ENCODE results near the gene SCRN2. TPM values are rescaled to one million over a fixed set of nuclear protein-coding genes. Genes with fewer than 3 reads are reported as not detected.
A peak's percentile ranks its signal among the peaks of the same experiment; 100 is the strongest.

Gene SCRN2
- total RNA-seq, 6 experiments from 2014 or later, result 33.9 to 46.6 (median 39.1) TPM

GRCh38 chr17:47815106-47815918, 25.8 kb downstream of the SCRN2 start:
- no peak for DNase-seq
- Mint-ChIP-seq H3K4me1 (ENCODE audit: low read depth) (peaks cover 10% of the 10 kb centered on the region), H3K4me3 (no peak overlapping the region), H3K36me3 (ENCODE audit: low read depth) (peaks cover 9% of the 10 kb centered on the region), H3K27ac (no peak overlapping the region), H3K9me3 (no peaks in the 10 kb centered on the region), H3K27me3 (ENCODE audit: insufficient read depth) (peaks cover 4% of the 10 kb centered on the region)
- TF ChIP-seq CTCF (IDR thresholded peaks at IDR 0.05), result no peak

DNA sequence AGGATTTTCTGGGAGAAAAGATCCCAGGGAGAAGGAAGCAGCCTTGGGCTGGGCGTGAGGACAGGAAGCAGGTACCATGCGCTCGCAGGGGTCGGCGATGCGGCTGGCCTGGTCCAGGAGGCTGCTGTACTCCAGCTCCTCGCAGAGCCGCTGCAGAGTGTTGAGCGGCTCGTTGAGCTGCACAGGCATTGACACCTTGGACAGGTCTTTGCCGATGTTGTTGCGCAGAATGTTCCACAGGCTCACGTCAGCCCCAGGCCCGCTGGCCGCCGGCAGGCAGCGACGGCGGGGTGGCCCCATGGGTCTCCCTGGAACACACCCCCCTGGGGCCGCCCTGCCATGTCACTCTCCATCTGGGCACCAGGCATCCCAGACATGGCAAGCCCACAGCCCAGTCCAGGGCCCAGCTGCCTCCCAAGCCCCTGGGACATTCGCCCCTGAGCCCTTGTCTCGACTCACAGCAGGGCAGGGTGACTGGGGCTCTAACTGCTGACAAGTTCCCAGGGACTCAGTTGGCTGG, 27.5 kb downstream of the SCRN2 start:
- Mint-ChIP-seq H3K9me3 (no peaks in the 10 kb centered on the region), H3K27ac (no peak overlapping the region), H3K4me3 (no peak overlapping the region), H3K27me3 (ENCODE audit: insufficient read depth) (peaks cover 4% of the 10 kb centered on the region), H3K4me1 (ENCODE audit: low read depth) (peaks cover 16% of the 10 kb centered on the region), H3K36me3 (ENCODE audit: low read depth) (peaks cover 9% of the 10 kb centered on the region)
- DNase-seq, result no peak
- no peak for TF ChIP-seq CTCF (IDR thresholded peaks at IDR 0.05)

DNA sequence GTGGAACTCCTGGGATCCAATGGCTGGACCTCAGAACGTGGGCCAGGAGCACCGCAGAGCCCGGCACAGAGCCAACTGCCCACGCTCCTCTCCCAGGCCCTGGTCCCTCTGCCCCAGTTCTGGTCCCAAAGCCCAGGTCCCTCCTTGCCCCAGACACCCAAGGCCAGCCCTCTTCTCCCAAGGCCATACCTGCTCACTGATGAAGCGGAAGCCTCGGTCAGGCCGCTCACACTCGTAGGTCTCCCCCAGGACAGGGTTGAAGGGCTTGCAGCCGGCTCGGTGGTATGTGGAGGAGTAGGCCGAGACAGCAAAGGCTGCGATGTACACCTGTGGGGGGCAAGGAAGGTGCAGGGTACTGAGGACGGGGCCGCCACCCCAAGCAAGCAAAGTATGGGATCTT, 28.0 kb downstream of the SCRN2 start:
- peaks cover 16% of the 10 kb centered on the region for H3K4me1 Mint-ChIP-seq (ENCODE audit: low read depth)
- H3K4me3 Mint-ChIP-seq, result no peak overlapping the region
- no peaks in the 10 kb centered on the region for H3K9me3 Mint-ChIP-seq
- H3K27me3 Mint-ChIP-seq (ENCODE audit: insufficient read depth), result peaks cover 4% of the 10 kb centered on the region
- TF ChIP-seq CTCF (IDR thresholded peaks at IDR 0.05), result no peak
- H3K27ac Mint-ChIP-seq, result no peak overlapping the region
- peaks cover 9% of the 10 kb centered on the region for H3K36me3 Mint-ChIP-seq (ENCODE audit: low read depth)
- DNase-seq, result no peak

DNA sequence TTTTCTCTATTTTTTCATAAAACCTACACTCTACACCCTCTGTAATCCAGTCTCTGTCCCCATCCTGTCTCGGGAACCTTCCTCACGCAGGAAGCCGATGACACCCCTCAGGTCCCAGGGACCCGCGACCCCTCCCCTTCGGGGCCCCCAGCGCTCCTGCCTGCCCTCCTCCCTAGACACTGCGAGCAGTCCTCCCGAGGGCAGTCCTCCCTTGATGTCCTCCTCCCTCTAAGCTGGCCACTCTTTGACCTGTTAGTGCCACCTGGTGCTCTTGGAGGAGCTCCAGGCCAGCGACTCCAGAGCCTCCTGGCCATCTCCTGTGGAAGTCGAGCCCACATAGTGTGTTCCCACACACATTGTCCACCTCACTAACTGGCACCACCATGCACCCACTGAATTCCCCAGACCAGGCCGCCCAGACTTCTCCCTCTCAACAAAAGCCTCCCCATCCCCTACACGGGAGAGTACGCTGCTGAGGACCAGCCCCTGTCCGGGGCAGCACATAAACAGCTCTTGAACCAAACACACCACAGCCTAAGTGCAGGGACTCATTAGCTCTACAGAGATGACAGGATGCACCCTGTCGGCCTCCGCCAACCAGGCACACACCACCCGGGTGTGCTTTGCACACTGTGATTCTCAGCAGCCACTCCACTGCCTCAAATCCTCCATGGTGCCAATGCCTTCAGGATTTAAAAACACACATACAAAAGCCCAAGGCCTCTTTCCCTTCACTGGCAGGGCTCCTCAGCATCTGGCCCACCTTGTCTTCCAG, 28.7 kb downstream of the SCRN2 start:
- no peak for TF ChIP-seq CTCF (IDR thresholded peaks at IDR 0.05)
- no peak overlapping the region for H3K27ac Mint-ChIP-seq
- no peaks in the 10 kb centered on the region for H3K9me3 Mint-ChIP-seq
- peaks cover 15% of the 10 kb centered on the region for H3K36me3 Mint-ChIP-seq (ENCODE audit: low read depth)
- H3K27me3 Mint-ChIP-seq (ENCODE audit: insufficient read depth), result peaks cover 6% of the 10 kb centered on the region
- H3K4me3 Mint-ChIP-seq, result no peak overlapping the region
- H3K4me1 Mint-ChIP-seq (ENCODE audit: low read depth), result peaks cover 16% of the 10 kb centered on the region
- DNase-seq, result no peak

DNA sequence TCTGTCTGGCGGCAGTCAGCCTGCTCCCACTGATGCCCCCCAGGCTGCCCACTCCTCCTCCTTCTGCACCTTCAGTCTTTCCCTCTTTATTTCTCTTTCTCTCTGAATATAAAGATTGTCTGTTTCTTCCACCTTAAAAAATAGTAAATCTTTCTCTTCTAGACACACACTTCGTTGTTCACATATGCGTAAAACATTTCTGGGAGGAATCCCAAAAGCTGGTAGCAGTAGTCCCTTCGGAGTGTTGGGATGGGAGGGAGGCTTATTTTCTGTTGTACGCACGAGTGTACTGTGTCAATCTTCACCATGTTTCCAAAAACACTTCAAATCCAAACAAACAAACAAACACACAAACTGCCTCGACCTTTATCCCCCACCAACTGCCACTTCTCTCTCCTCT, 29.4 kb downstream of the SCRN2 start:
- H3K4me1 Mint-ChIP-seq (ENCODE audit: low read depth), result peaks cover 16% of the 10 kb centered on the region
- H3K36me3 Mint-ChIP-seq (ENCODE audit: low read depth), result peaks cover 21% of the 10 kb centered on the region
- H3K27ac Mint-ChIP-seq, result peak overlapping the region; percentile 15; the same call in 1 of the 2 replicates
- H3K27me3 Mint-ChIP-seq (ENCODE audit: insufficient read depth), result peaks cover 6% of the 10 kb centered on the region
- H3K4me3 Mint-ChIP-seq, result no peak overlapping the region
- no peak for DNase-seq
- no peaks in the 10 kb centered on the region for H3K9me3 Mint-ChIP-seq
- TF ChIP-seq CTCF (IDR thresholded peaks at IDR 0.05), result no peak
